Measurements from ENCODE around the gene SLC25A21. TPM values are rescaled to one million over a fixed set of nuclear protein-coding genes. Genes with fewer than 3 reads are reported as not detected.

Gene SLC25A21
- total RNA-seq, 1 experiment from 2014 or later, result 7.1 TPM

DNA sequence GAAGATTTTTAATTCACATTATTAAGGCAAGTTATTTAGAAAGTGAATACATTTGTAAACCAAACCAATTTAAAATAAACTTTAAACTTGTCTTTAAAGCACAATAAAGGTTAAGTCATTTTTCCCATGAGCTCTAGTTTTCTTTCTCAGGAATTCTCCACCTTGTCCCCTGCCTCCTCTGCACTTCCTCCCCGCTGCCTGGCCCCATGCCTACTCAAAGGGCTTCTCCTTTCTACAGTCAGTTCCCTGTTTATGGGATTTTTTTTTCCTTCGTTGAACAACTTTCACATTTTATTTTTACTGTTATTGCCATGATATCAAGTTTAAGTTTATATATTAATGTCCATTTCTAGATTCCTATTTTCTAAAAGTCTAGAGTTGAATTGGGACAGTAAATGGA, 223.0 kb downstream of the SLC25A21 start:
- H4K8ac ChIP-seq (replicated peaks; ENCODE audit: insufficient read length, low read depth, low read length), result no peak overlapping the region
- H3K56ac ChIP-seq (ENCODE audit: insufficient read length, low read depth, low read length), result no peak overlapping the region
- peaks cover 10 to 12% of the 10 kb centered on the region in 2 experiments for H3K4me1 Mint-ChIP-seq
- TF ChIP-seq, protein P1, sequence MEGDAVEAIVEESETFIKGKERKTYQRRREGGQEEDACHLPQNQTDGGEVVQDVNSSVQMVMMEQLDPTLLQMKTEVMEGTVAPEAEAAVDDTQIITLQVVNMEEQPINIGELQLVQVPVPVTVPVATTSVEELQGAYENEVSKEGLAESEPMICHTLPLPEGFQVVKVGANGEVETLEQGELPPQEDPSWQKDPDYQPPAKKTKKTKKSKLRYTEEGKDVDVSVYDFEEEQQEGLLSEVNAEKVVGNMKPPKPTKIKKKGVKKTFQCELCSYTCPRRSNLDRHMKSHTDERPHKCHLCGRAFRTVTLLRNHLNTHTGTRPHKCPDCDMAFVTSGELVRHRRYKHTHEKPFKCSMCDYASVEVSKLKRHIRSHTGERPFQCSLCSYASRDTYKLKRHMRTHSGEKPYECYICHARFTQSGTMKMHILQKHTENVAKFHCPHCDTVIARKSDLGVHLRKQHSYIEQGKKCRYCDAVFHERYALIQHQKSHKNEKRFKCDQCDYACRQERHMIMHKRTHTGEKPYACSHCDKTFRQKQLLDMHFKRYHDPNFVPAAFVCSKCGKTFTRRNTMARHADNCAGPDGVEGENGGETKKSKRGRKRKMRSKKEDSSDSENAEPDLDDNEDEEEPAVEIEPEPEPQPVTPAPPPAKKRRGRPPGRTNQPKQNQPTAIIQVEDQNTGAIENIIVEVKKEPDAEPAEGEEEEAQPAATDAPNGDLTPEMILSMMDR (conservative IDR thresholded peaks at IDR 0.05), result no peak
- H2BK12ac ChIP-seq (ENCODE audit: insufficient read length, low read depth, low read length), result no peak overlapping the region
- H3K4me2 ChIP-seq (ENCODE audit: insufficient read depth, insufficient read length, low read length), result no peak overlapping the region
- H3K23me2 ChIP-seq (ENCODE audit: insufficient read length, low read depth, low read length, poor library complexity, severe bottlenecking), result no peaks in the 10 kb centered on the region
- no peaks in the 10 kb centered on the region for H3K79me1 ChIP-seq (ENCODE audit: insufficient read depth, low read depth, low read length, poor library complexity, severe bottlenecking)
- H2AK5ac ChIP-seq (ENCODE audit: insufficient read length, low read length), result no peak overlapping the region
- no peak overlapping the region for H3K4me3 Mint-ChIP-seq
- no peak overlapping the region for H2AFZ ChIP-seq (ENCODE audit: low read length)
- H3K79me2 ChIP-seq (ENCODE audit: insufficient read depth, low read length), result no peaks in the 10 kb centered on the region
- no peak overlapping the region for H3K27ac Mint-ChIP-seq
- H3K14ac ChIP-seq (ENCODE audit: insufficient read depth, low read length), result no peak overlapping the region
- H3K9me3 Mint-ChIP-seq, result no peaks in the 10 kb centered on the region
- no peaks in the 10 kb centered on the region for H3K36me3 Mint-ChIP-seq (ENCODE audit: insufficient read depth in 1 of 3, low read depth in 3 of 3)
- no peak overlapping the region for H3K4ac ChIP-seq (ENCODE audit: low read depth, low read length)
- H3K27ac ChIP-seq (ENCODE audit: insufficient read length, low read depth, low read length), result no peak overlapping the region
- no peak overlapping the region for H4K5ac ChIP-seq (ENCODE audit: insufficient read length, low read depth, low read length)
- DNase-seq, result no peak
- no peak overlapping the region for H2BK5ac ChIP-seq (ENCODE audit: insufficient read length, low read length)
- no peaks in the 10 kb centered on the region for H3K27me3 ChIP-seq (ENCODE audit: insufficient read depth, low read length)
- H3K18ac ChIP-seq (ENCODE audit: insufficient read length, low read depth, low read length), result no peak overlapping the region
- H3K23ac ChIP-seq (ENCODE audit: insufficient read length, low read depth, low read length), result no peak overlapping the region
- no peak overlapping the region for H2BK120ac ChIP-seq (ENCODE audit: low read depth, low read length, poor library complexity, severe bottlenecking)
- H4K91ac ChIP-seq (ENCODE audit: insufficient read length, low read depth, low read length), result no peak overlapping the region
- H3K4me1 ChIP-seq (ENCODE audit: insufficient read depth, low read length), result peaks cover 3% of the 10 kb centered on the region; the same call in 1 of the 2 replicates
- WGBS (ENCODE audit: extremely low coverage, insufficient read length, low lambda C conversion rate), result no CpG with 5 or more reads among the region's 2 CpGs
- no peaks in the 10 kb centered on the region for H3K27me3 Mint-ChIP-seq (ENCODE audit: low read depth)
- no peak overlapping the region for H3K9ac ChIP-seq (ENCODE audit: extremely low read depth, insufficient read length, low read length)
- no peak overlapping the region for H2BK15ac ChIP-seq (ENCODE audit: low read depth, low read length)
- H4K20me1 ChIP-seq (ENCODE audit: control insufficient read depth, insufficient read depth, insufficient read length), result no peaks in the 10 kb centered on the region
- H3T11ph ChIP-seq (ENCODE audit: low read length), result no peak overlapping the region
- no peaks in the 10 kb centered on the region for H3K9me3 ChIP-seq (ENCODE audit: control insufficient read depth, low read depth, low read length)
- H2BK20ac ChIP-seq (ENCODE audit: low read depth, low read length, poor library complexity, severe bottlenecking), result no peak overlapping the region

Measured in H9 (cell line).